ENCODE measurements around the gene DDX39A.

DNA sequence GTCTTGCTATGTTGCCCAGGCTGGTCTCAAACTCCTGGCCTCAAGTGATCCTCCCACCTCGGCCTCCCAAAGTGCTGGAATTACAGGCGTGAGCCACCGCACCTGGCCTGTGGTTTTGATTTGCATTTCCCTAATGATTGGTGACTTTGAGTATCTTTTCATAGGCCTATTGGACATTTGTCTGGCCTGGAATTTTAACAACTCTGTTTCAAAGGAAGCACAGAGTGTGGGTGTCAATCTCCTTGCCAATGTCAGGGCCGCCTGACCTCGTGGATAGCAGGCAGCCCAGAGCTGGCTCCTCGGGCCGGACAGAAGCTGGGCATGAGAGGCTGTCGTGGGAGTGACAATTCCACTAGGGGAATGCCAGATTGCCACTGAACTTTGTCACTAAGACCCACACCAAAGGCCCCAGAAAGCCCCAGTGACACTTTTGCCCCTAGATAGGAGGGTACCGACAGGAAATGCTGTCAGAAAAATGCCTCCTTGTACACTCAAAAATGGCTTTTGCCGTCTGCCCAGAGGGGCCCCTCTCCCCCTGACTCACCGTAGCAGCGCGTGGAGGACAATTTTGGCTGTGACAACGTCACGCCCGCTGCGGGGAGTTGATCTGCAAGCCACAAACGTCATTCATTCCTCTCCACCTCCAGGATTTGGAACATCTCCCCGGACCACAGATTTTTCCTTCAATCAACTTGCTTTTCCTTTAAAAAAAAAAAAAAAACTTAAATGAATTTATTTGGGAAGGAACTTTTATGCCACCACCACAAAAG is 49.6 kb downstream of the DDX39A start:
- TF ChIP-seq CREB1 (IDR thresholded peaks at IDR 0.05), result no peak
- TF ChIP-seq, protein P1, sequence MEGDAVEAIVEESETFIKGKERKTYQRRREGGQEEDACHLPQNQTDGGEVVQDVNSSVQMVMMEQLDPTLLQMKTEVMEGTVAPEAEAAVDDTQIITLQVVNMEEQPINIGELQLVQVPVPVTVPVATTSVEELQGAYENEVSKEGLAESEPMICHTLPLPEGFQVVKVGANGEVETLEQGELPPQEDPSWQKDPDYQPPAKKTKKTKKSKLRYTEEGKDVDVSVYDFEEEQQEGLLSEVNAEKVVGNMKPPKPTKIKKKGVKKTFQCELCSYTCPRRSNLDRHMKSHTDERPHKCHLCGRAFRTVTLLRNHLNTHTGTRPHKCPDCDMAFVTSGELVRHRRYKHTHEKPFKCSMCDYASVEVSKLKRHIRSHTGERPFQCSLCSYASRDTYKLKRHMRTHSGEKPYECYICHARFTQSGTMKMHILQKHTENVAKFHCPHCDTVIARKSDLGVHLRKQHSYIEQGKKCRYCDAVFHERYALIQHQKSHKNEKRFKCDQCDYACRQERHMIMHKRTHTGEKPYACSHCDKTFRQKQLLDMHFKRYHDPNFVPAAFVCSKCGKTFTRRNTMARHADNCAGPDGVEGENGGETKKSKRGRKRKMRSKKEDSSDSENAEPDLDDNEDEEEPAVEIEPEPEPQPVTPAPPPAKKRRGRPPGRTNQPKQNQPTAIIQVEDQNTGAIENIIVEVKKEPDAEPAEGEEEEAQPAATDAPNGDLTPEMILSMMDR (IDR thresholded peaks at IDR 0.05; ENCODE audit: control extremely low read depth in 1 of 3, insufficient read depth in 1 of 3, low read depth in 1 of 3, low read length in 3 of 3), result no peak
- no peak for TF ChIP-seq POLR2A (IDR thresholded peaks at IDR 0.05; ENCODE audit: control extremely low read depth in 1 of 2, low read depth in 2 of 2, low read length in 2 of 2)
- TF ChIP-seq SRF (IDR thresholded peaks at IDR 0.05; ENCODE audit: low read depth, low read length), result no peak
- no peak for TF ChIP-seq CHD1 (IDR thresholded peaks at IDR 0.05; ENCODE audit: low read depth, low read length)
- TF ChIP-seq TBP (IDR thresholded peaks at IDR 0.05; ENCODE audit: low read depth, low read length), result no peak
- TF ChIP-seq CHD2 (IDR thresholded peaks at IDR 0.05; ENCODE audit: low read length), result no peak
- no peak for TF ChIP-seq JUND (IDR thresholded peaks at IDR 0.05; ENCODE audit: low read length)

Data from H1 (cell line).